ENCODE measurements around the gene TMA7.
"Not testable (repeated sequence)": the region's sequence is repeated elsewhere in the genome, so short reads cannot be mapped to it uniquely, and the experiment has no call there.

TMA7 gene

DNA sequence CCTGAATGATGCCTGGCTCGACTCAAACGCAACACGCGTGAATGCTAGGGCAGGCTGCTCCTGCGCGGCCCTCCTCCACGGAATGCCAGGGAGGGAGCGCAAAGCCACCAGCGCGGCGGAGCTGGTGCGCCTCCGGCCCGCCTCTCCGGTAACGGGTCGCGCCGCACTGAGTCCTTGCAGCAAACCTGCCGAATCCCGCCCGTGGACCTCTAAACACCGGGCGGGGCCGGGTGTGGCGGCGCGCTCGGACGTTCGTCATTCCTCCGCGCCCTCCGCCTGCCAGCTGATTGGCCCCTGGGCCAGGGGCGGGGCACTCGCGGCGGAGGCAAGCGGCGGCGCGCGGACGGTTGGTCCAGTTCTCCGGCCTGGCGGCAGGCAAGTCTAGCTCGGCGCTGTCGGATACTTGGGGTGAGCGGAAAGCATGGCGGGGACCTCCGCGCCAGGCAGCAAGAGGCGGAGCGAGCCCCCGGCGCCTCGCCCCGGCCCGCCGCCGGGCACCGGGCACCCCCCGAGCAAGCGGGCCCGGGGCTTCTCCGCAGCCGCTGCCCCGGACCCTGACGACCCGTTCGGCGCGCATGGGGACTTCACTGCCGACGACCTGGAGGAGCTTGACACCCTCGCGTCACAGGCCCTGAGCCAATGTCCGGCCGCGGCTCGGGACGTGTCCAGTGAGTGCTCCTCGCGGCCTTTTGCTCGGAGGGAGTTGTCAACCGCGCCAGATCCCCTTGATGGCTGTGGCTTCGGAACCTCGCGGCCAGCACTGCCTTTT, 6.6 kb downstream of the TMA7 start, which contains the start of gene ATRIP:
ATRIP (plus strand) TSS at position 313 of the 769 bp plus-strand sequence; CDS start at position 422, 109 bp downstream.
- TF ChIP-seq, protein P1, sequence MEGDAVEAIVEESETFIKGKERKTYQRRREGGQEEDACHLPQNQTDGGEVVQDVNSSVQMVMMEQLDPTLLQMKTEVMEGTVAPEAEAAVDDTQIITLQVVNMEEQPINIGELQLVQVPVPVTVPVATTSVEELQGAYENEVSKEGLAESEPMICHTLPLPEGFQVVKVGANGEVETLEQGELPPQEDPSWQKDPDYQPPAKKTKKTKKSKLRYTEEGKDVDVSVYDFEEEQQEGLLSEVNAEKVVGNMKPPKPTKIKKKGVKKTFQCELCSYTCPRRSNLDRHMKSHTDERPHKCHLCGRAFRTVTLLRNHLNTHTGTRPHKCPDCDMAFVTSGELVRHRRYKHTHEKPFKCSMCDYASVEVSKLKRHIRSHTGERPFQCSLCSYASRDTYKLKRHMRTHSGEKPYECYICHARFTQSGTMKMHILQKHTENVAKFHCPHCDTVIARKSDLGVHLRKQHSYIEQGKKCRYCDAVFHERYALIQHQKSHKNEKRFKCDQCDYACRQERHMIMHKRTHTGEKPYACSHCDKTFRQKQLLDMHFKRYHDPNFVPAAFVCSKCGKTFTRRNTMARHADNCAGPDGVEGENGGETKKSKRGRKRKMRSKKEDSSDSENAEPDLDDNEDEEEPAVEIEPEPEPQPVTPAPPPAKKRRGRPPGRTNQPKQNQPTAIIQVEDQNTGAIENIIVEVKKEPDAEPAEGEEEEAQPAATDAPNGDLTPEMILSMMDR (IDR thresholded peaks at IDR 0.05; ENCODE audit: low read depth, low read length, missing control alignments): no peak
- DNase-seq (ENCODE audit: low read depth): no peak
- H3K4me3 ChIP-seq (ENCODE audit: low read depth, low read length): peak within 1 kb of the TSS; percentile 87

DNA sequence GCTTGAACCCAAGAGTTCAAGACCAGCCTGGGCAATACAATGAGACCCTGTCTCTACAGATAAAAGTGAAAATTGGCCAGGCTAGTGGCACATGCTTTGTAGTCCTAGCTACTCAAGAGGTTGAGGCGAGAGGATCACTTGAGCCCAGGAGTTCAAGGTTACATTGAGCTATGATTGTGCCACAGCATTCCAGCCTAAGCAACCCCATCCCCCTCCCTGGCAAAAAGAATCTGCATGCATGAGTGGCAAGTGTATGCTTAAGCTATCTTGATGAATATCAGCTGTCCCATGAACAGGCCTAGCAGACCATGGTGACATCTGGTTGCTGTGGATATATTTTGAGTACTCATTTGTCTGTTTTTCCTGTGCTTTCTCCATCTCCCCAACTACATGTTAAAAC, 11.2 kb downstream of the TMA7 start:
- TF ChIP-seq, protein P1 (IDR thresholded peaks at IDR 0.05; ENCODE audit: low read depth, low read length, missing control alignments): no peak
- no peak overlapping the region for H3K4me3 ChIP-seq (ENCODE audit: low read depth, low read length)
- DNase-seq (ENCODE audit: low read depth): no peak

DNA sequence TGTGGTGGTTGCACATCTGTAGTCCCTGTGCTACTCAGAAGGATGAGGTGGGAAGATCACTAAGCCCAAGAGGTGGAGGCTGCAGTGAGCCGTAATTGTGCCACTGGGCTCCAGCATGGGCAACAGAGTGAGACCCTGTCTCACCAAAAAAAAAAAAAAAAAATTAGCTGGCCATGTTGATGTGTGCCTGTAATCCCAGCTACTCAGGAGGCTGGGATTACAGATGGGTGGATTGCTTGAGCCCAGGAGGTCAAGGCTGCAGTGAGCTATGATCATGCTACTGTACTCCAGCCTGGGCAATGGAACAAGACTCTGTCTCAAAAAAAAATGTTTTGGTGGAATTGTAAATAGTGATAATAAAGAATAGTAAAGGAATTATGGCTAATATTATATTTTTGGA, 16.4 kb downstream of the TMA7 start:
- TF ChIP-seq, protein P1 (IDR thresholded peaks at IDR 0.05; ENCODE audit: low read depth, low read length, missing control alignments): no peak
- no peak for DNase-seq (ENCODE audit: low read depth)
- no peak overlapping the region for H3K4me3 ChIP-seq (ENCODE audit: low read depth, low read length)

DNA sequence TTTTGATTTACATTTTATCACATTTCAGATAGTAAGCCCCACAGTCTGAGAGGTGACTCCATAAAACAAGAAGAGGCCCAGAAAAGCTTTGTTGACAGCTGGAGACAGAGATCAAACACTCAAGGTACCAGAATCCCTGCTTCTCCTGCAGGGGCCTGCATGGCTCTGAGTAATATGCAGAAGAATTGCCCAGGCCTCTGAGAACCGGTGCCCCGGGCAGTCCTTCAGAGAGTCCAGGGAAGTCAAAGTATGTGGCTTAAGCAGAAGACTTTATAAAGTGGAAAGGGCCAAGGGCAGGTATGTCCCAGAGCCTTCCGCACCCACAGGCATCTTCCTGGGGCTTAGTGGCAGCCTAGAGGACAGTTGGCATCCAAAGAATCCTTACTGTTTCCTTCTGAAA, 19.3 kb downstream of the TMA7 start:
- TF ChIP-seq, protein P1 (IDR thresholded peaks at IDR 0.05; ENCODE audit: low read depth, low read length, missing control alignments): no peak
- H3K4me3 ChIP-seq (ENCODE audit: low read depth, low read length): no peak overlapping the region
- DNase-seq (ENCODE audit: low read depth): no peak

DNA sequence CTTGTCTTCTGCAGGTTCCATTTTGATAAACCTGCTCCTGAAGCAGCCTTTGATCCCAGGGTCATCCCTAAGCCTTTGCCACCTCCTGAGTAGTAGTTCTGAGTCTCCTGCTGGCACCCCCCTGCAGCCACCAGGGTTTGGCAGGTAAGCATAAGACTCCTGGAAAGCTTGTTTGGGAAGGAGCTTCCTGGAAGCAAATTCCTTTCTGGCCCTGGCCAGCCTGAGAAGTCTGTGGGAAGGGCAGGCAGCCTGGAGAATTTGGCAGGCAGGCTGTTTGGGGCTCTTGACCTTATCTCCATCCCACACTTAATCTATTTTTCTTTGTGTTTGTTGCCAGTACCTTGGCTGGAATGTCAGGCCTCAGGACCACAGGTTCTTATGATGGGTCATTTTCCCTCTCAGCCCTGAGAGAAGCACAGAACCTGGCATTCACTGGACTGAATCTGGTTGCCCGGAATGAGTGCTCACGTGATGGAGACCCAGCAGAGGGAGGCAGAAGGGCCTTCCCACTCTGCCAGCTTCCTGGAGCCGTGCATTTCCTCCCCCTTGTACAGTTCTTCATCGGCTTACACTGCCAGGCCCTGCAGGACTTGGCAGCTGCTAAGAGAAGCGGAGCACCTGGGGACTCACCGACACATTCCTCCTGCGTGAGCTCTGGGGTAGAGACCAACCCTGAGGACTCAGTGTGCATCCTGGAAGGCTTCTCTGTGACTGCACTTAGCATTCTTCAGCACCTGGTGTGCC, 19.9 kb downstream of the TMA7 start:
- no peak overlapping the region for H3K4me3 ChIP-seq (ENCODE audit: low read depth, low read length)
- TF ChIP-seq, protein P1 (IDR thresholded peaks at IDR 0.05; ENCODE audit: low read depth, low read length, missing control alignments): no peak
- DNase-seq (ENCODE audit: low read depth): no peak

DNA sequence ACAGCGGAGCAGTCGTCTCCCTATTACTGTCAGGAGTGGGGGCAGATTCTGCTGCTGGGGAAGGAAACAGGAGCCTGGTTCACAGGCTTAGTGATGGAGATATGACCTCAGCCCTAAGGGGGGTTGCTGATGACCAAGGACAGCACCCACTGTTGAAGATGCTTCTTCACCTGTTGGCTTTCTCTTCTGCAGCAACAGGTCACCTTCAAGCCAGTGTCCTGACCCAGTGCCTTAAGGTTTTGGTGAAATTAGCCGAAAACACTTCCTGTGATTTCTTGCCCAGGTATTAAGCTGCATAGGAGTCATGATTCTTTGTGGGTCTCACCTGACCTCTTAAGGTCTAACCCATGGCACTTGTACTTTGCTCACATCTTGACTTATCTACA, 20.5 kb downstream of the TMA7 start:
- no peak overlapping the region for H3K4me3 ChIP-seq (ENCODE audit: low read depth, low read length)
- no peak for DNase-seq (ENCODE audit: low read depth)
- TF ChIP-seq, protein P1 (IDR thresholded peaks at IDR 0.05; ENCODE audit: low read depth, low read length, missing control alignments): no peak

DNA sequence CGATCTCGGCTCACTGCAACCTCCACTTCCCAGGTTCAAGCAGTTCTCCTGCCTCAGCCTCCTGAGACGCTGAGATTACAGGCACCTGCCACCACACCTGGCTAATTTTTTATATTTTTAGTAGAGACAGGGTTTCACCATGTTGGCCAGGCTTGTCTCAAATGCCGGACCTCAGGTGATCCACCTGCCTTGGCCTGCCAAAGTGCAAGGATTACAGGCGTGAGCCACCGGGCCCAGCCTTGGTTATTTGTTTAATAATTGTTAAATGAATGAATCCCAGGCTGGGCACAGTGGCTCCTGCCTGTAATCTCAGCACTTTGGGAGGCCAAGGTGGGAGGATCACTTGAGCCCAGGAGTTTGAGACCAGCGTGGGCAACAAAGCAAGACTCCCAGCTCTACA, 21.7 kb downstream of the TMA7 start:
- not testable (repeated sequence) for DNase-seq (ENCODE audit: low read depth); H3K4me3 ChIP-seq (ENCODE audit: low read depth, low read length)

Measured in GM12864 (cell line).